SU-DHL-6 (cell line): ENCODE measurements around the gene CDH13.

ENCODE experiments used
- CTCF ChIP-seq: fragments of 200-600 bp; sonication (generic); IDR thresholded peaks from one replicate; pipeline ENCODE4 v1.5.1; 2017; ENCODE audit warnings: antibody characterized with exemption, mild to moderate bottlenecking, low read length, moderate library complexity; ENCODE audit not compliant: insufficient read depth, poor library complexity, severe bottlenecking
- EZH2phosphoT487 ChIP-seq: fragments of 200-600 bp; sonication (generic), shearing (Covaris generic); conservative IDR thresholded peaks from 2 replicates; pipeline ENCODE4 v1.6.1; 2018; ENCODE audit warnings: mild to moderate bottlenecking, antibody characterized with exemption, low read length, moderate library complexity, mixed read lengths

GRCh38 chr16:83626204-83626603 is 999.4 kb downstream of the CDH13 start:
- TF ChIP-seq EZH2phosphoT487, result no peak
- TF ChIP-seq CTCF, result no peak
